ENCODE data around the gene CCNL1. TPM values are rescaled to one million over a fixed set of nuclear protein-coding genes. Genes with fewer than 3 reads are reported as not detected.

CCNL1 gene
- total RNA-seq, 1 donor from 2014 or later = 99.9 TPM

- no peak for TF ChIP-seq CTCF (IDR thresholded peaks at IDR 0.05; ENCODE audit: insufficient read depth, low read length, poor library complexity, severe bottlenecking)
- Histone ChIP-seq H3K27me3 (ENCODE audit: control insufficient read depth, insufficient read depth, low read length) (no peaks in the 10 kb centered on the region), H3K36me3 (ENCODE audit: control insufficient read depth, insufficient read depth, low read length) (no peaks in the 10 kb centered on the region), H3K4me3 (ENCODE audit: low read depth, low read length) (no peak overlapping the region)
- DNase-seq (ENCODE audit: low read depth) = no peak
Measured at GRCh38 chr3:157121522-157121921, 38.4 kb downstream of the CCNL1 start.

- no peak for DNase-seq (ENCODE audit: low read depth)
- H3K4me3 ChIP-seq (ENCODE audit: low read depth, low read length) = no peak overlapping the region
- TF ChIP-seq CTCF (IDR thresholded peaks at IDR 0.05; ENCODE audit: insufficient read depth, low read length, poor library complexity, severe bottlenecking) = no peak
- H3K27me3 ChIP-seq (ENCODE audit: control insufficient read depth, insufficient read depth, low read length) = no peaks in the 10 kb centered on the region
- H3K36me3 ChIP-seq (ENCODE audit: control insufficient read depth, insufficient read depth, low read length) = no peaks in the 10 kb centered on the region
Measured at GRCh38 chr3:157120071-157120892, 39.7 kb downstream of the CCNL1 start.

GRCh38 chr3:157119369-157119951 is 40.5 kb downstream of the CCNL1 start:
- no peak for DNase-seq (ENCODE audit: low read depth)

GRCh38 chr3:157117875-157118654 is 41.9 kb downstream of the CCNL1 start:
- H3K36me3 ChIP-seq (ENCODE audit: control insufficient read depth, insufficient read depth, low read length) = no peaks in the 10 kb centered on the region
- H3K4me3 ChIP-seq (ENCODE audit: low read depth, low read length) = no peak overlapping the region
- DNase-seq (ENCODE audit: low read depth) = no peak
- H3K27me3 ChIP-seq (ENCODE audit: control insufficient read depth, insufficient read depth, low read length) = no peaks in the 10 kb centered on the region
- TF ChIP-seq CTCF (IDR thresholded peaks at IDR 0.05; ENCODE audit: insufficient read depth, low read length, poor library complexity, severe bottlenecking) = no peak

More at GRCh38 chr3:157119369-157119951, 40.5 kb downstream of the CCNL1 start:
- Histone ChIP-seq H3K27me3 (ENCODE audit: control insufficient read depth, insufficient read depth, low read length) (no peaks in the 10 kb centered on the region), H3K4me3 (ENCODE audit: low read depth, low read length) (no peak overlapping the region), H3K36me3 (ENCODE audit: control insufficient read depth, insufficient read depth, low read length) (no peaks in the 10 kb centered on the region)
- TF ChIP-seq CTCF (IDR thresholded peaks at IDR 0.05; ENCODE audit: insufficient read depth, low read length, poor library complexity, severe bottlenecking) = no peak

- Histone ChIP-seq H3K4me3 (ENCODE audit: low read depth, low read length) (no peak overlapping the region), H3K27me3 (ENCODE audit: control insufficient read depth, insufficient read depth, low read length) (no peaks in the 10 kb centered on the region), H3K36me3 (ENCODE audit: control insufficient read depth, insufficient read depth, low read length) (no peaks in the 10 kb centered on the region)
- TF ChIP-seq CTCF (IDR thresholded peaks at IDR 0.05; ENCODE audit: insufficient read depth, low read length, poor library complexity, severe bottlenecking) = no peak
- no peak for DNase-seq (ENCODE audit: low read depth)
Measured at GRCh38 chr3:157117206-157117605, 42.7 kb downstream of the CCNL1 start.

Data from kidney epithelial cell (primary cell).